HG02840 (cell line): ENCODE results near the gene HSD17B13.
"Not testable (repeated sequence)": the region's sequence is repeated elsewhere in the genome, so short reads cannot be mapped to it uniquely, and the experiment has no call there.

Source experiments
- ATAC-seq: cut with Tn5 transposase; IDR thresholded peaks from one replicate; pipeline ENCODE4 v1.9.1; 2021; ENCODE audit warnings: mild to moderate bottlenecking, moderate library complexity, moderate number of reproducible peaks; ENCODE audit not compliant: unreplicated experiment, low FRiP score

The HSD17B13 gene

DNA sequence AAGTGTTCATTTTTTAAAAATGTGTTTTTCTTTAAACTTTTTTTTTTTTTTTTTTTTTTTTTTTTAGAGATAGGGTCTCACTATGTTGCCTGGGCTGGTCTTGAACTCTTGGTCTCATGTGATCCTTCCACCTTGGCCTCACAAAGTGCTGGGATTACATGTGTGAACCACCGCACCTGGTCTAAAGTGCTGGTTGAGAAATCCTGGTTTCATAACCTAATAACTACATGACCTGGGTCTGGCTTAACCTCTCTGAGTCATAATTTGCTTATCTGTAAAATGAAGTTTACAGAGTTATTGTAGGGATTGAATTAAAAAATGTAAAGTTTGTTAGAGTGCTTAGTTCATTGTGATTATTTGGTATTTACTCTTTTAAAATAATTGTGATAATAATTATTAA, 5.2 kb downstream of the HSD17B13 start:
- no peak for ATAC-seq

DNA sequence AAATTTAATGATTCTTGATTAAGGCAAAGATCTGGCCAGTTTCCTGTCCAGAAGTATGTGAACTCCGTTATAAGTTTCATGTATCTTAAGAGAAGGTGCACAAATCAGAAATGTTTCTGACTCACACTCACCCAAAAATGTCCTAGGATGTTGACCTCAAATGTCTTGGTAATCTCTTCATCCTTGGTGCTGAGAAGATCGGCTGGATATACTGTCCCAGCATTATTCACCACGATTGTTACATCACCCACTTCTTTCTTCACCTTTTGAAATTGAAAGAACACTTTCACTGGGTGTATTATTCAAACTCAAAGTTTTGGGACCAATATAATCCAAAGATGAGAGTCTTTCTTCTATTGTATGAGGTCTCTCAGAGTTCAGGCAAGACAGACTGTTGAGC, 5.7 kb downstream of the HSD17B13 start:
- no peak for ATAC-seq

DNA sequence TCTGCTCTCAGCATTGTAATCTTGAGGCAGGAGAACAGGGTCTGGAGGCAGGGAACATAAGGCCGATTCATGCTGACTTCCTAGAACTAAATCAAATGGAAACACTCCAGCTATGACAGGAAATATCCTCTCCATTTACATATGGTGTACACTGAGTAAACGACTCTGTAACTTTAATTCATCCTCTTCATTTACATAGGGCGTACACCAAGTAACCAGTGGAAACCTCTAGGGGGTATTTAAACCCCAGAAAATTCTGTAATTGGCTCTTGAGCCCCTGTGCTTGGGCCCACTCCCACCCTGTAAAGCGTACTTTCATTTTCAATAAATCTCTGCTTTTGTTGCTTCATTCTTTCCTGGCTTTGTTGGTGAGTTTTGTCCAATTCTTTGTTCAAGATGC, 7.7 kb downstream of the HSD17B13 start:
- ATAC-seq = not testable (repeated sequence)

DNA sequence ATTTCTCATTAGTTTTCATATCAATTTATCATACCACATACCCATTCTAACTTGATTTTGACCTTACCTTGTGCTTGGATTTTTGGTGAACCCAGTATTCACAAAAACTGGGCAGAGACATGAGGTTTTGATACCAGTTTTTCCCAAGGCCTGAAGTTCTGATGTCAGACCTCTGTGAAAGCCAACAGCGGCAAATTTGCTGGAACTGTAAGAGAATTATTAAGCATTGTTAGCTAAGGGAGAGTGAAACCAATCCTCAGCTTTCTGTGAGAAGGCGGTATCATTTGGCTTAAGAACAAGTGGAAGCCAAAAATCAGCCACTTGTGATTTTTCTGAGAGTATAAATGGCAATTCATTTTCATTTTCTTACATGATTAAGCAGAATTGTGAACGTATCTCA, 8.9 kb downstream of the HSD17B13 start:
- no peak for ATAC-seq

DNA sequence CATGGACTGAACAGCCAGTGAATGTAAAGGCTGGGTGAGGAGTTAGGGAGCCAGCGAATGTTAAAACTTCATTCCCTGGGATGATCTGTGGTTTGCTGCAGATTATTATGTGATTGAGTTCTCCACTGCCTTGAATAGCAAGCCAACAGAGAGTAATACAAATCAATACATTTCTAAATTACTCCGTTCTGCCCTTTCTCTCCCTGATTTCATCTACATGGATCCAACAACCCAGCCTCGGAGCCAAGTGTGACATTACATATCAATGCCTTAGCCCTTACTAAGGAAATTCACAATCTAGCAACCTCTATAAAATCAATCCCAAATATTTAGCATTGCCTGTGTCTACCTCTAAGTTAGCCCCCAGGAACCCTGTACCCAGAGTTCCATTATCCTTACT, 11.0 kb downstream of the HSD17B13 start:
- no peak for ATAC-seq

DNA sequence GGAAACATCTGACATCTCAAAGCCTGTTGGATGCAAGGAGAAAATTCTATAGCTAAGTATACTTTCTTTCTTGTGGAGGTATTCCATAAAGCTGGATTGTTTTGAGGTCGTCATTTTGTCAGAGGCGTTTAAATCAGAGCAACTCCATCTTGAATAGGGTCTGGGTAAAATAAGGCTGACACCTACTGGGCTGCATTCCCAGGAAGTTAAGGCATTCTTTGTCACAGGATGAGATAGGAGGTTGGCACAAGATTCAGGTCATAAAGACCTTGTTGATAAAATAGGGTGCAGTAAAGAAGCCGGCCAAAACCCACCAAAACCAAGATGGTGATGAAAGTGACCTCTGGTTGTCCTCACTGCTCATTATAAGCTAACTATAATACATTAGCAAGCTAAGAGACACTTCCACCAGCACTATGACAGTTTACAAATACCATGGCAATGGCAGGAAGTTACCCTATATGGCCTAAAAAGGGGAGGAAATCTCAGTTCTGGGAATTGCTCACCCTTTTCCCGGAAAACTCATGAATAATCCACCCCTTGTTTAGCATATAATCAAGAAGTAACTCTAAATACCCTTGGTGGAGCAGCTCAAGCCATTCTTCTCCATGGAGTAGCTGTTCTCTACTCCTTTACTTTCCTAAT, 11.9 kb downstream of the HSD17B13 start:
- no peak for ATAC-seq

DNA sequence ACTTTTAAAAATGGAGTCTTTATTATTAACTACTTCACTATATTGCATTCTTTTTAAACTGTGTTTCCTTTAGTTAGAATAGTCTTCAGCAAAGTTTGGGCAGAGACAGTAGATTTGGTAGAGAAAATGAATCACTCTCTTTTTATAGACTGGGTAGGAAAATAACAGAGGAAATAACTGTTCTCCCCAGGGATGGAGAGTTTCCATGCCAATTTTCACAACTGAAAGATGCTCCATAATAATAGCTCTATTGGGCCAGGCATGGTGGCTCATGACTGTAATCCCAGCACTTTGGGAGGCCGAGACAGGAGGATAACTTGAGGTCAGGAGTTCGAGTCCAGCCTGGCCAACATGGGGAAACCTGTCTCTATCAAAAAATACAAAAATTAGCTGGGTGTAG, 13.1 kb downstream of the HSD17B13 start:
- no peak for ATAC-seq

DNA sequence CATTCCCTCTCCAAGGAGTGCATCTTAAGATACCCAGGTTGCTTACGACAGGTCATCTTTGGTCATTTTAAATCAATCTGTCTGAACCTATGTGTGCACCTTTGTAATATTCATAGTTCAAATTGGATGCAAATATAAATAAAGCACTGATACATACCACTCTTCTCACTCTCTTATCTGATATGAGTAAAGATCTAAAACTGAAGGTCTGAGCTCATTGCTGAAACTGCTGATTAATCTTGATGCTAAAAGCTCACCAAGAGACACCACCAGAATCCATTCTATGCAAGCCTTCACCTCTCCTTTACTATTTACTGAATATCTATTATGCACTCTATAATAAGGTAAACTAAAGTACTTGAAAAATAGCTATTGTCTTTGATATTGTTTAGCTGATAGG, 16.6 kb downstream of the HSD17B13 start:
- ATAC-seq = no peak

DNA sequence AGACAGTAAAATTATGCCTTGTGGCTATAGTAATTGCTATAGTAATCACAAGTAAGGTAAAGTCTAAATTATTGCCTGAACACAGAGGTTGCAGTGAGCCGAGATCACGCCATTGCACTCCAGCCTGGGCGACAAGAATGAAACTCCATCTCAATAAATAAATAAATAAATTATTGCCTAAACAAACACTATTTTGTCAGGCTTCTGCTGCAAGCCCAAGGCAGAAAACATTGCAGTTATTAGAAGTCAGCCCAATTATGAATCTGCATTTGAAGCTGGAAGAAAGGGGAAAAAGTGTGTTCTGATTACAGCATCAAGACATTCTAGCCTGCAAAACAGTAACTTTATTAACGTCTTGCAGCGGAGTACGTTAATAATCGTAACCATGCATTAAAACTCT, 17.1 kb downstream of the HSD17B13 start:
- ATAC-seq = no peak

DNA sequence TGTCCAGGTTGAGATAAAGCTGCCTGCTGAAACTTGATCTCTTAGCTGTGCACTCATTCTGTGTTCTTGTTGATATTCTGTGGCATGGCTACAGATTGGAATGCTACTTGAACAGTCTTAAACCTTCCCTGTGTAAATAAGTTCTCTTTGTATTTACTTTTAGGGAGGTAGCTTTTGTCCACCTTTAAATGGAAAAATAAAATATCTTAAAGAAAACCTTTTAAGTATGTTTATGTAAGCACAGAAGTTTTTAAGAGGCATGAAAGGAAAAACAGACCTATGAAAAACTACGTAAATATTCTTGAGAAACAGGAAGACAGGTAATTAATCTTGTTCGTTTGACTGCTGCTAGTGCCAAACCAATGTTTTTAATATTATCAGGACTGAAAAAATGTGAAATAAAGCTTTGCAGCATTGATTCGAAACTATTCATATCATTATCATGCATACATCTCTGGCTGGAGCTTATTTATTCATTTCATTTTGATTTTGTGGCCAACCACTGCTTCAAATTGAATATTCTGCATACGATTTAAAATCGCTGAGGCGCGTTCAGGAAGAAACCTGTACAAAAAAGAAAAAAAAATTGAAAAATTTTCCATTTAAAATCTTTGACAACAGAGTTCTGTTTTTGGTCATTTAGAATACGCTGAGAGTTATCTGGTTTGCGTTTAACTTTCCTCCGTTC, 17.8 kb downstream of the HSD17B13 start:
- no peak for ATAC-seq

DNA sequence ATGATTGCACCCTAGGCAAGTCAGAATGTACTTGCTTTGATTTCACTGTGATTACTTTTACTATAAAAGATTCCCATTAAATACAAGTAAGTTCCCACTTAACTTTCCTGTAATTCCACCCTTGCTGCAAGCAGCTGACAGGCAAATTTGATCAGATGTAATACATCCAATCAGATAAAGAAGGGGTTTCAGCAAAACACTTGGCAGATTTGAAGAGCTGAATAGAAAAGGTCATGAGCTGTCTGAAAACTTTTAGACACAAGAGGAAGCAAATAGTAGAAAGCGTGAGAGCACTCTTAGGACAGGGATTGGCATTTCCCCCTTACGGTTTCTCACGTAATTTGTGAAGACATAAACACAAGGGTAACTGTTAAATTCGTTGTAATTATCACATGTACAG, 22.8 kb downstream of the HSD17B13 start:
- no peak for ATAC-seq

DNA sequence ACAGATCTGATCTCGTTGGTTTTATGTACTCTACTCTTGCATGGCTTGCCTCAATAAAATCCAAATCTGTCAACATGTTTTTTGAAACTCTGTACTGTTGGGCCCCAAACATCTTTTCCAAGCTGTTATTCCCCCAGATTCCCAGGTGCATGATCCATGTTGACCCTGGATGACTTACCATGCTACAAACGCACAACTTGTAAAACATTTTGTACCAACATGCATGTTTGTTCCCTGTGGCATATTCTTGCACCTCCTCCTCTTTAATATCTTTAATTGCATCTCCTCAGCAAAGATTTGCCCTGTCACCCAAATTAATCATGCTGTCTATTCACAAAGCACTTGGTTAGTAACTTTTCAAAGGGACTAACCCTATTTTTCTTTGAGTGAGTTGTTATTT, 24.3 kb downstream of the HSD17B13 start:
- ATAC-seq = no peak

DNA sequence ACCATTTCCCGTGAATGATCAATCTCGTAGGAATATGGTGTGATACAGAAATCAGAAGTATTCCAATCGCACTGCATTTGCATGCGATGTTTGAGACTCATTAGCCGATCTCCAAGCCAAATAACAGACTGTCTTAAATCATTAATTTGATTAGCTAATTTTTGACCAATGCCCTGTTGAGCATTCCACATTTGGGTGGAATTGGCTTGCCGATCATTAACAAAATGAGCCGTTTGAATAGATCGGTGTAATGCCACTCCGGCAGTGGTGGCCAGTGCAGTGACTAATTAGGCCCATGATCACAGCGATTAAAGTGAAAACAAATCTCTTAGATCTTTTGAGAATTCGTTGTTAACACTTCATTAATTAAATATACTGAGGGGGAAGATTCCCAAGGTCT, 27.8 kb downstream of the HSD17B13 start:
- not testable (repeated sequence) for ATAC-seq

DNA sequence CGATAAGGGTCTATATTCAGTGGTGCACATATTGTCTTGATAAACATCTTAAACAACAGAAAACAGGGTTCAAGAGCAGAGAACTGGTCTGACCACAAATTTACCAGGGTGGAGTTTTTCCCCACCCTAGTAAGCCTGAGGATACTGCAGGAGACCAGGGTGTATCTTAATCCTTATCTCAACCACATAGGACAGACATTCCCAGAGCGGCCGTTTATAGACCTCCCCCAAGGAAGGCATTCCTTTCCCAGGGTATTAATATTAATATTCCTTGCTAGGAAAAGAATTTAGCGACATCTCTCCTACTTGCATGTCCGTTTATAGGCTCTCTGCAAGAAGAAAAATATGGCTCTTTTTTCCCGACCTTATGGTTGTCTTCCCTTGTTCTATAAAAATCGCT, 28.8 kb downstream of the HSD17B13 start:
- ATAC-seq = not testable (repeated sequence)

DNA sequence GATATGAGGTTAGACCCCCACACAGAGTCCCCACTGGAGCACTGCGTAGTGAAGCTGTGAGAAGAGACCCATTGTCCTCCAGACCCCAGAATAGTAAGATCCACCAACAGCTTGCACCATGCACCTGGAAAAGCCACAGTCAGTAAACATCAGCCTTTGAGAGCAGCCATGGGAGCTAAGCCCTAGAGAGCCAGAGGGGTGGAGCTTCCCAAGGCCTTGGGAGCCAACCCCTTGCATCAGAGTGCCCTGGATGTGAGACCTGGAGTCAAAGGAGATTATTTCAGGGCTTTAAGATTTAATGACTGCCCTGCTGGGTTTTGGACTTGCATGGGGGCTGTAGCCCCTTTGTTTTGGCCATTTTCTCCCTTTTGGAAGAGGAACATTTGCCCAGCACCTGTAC, 35.7 kb downstream of the HSD17B13 start:
- no peak for ATAC-seq

DNA sequence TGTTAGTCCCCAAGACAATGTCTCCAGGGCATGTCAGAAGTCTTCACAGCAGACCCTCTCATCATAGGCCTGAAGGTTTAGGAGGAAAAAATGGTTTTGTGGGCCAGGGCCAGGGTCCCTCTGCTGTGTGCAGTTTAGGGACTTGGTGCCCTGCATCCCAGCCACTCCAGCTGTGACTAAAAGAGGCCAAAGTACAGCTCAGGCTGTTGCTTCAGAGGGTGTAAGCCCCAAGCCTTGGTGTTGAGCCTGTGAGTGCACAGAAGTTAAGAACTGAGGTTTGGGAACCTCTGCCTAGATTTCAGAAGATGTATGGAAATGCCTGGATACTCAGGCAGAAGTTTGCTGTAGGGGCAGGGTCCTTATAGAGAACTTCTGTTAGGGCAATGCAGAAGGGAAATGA, 38.4 kb downstream of the HSD17B13 start:
- not testable (repeated sequence) for ATAC-seq

DNA sequence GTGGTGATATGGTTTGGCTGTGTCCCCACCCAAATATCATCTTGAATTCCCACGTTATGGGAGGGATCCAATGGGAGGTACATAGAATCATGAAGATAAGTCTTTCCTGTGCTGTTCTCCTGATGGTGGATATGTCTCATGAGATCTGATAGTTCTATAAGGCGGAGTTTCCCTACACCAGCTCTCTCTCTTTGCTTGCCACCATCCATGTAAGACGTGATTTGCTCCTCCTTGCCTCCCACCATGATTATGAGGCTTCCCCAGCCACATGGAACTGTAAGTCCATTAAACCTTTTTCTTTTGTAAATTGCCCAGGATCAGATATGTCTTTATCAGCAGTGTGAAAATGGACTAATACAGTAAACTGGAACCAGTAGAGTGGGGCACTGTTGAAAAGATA, 39.5 kb downstream of the HSD17B13 start:
- no peak for ATAC-seq

DNA sequence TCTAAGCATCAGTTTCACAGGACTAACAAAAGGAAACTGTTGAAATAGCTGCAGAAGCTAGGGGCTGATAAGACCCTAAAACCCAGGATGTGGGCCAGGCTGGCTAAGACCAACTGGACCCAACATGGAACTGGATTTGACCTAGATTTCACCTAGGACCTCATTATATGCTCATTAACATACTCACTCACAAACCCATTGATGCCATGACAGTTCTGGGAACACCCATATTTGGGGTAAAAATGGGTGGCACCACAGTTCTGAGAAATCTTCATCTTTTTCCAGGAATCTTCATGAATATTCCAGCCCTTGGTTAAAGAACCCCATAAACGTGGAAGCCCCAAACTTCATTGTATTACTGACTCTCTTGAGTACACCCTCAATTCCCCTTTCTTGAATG, 41.1 kb downstream of the HSD17B13 start:
- ATAC-seq = no peak

DNA sequence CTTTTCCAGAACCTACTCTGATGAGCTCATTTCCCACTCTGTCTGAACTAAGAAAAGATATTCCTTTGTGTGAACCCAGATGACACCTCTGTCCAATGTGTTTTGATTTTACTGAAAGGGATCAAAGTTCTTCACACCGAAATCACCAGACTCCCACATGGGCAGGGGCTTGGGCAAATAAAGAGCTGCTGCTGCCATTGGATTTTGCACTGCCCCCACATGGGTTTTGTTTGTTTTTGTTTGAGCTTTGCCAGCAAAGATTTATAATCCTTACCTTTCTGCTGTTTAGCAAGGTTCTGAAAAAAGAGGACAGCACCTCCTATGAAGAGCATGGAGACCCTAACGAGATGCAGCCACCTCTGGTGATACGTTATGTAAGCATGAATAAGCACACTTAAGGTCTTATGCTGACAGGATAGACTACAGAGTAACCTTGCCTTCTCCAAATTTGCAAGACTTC, 44.3 kb downstream of the HSD17B13 start:
- ATAC-seq = no peak

DNA sequence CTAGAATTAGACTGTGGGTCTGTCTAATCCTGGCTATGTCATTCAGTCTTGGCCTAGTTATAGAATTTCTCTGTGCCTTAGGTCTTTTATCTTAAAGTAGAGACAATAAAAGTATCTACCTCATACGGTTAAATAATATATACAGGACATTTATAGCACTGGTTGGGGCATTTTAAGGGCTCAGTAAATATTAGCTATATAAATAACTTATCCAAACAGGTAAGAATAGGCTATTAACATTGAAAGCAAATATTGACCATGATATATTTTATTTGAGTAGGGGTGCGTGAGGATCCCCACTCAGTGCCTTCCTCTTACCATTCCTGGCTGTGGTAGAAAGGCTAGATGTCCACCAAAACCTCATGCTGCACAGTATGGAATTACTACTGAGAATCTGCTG, 47.4 kb downstream of the HSD17B13 start:
- no peak for ATAC-seq

DNA sequence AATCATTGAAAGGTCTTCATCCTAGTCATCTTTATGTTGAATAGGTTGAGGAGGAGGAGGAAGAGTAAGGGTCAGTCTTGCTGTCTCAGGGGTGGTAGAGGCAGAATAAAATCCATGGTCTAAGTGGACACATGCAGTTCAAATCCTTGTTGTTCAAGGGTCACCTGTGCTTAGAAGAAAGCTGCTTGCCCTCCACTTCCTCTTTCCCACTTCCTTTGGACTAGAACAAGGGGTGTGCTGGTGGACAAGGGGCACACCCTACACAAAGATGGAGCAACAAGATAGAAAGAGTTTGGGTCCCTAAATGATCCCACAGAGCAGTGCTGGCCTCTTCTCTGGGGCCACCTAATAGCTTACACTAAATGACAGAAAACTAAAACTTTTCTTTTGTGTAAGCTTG, 47.9 kb downstream of the HSD17B13 start:
- ATAC-seq = no peak

DNA sequence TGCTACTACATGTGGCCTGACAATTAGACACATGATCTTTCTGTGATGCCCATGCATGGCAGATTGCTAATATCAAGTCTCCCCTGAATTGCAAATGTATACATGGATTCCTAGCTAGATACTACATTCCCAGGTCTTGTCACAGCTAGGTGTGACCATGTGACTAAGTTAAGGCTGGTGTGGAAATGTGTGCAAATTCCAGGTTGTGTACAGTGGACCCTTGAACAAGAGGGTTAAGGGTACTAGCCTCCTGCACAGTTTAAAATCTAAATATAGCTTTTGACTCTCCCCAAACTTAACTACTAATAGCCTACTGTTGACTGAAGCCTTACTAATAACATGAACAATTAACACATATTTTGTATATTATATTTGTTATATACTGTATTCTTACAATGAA, 48.4 kb downstream of the HSD17B13 start:
- no peak for ATAC-seq
